ENCODE results near the gene LURAP1L.
A peak's percentile ranks its signal among the peaks of the same experiment; 100 is the strongest.

The LURAP1L gene

GRCh38 chr9:12774861-12775678, at the start of gene LURAP1L:
LURAP1L (plus strand) TSS chr9:12775020; CDS start chr9:12775716, 696 bp downstream.
- peaks cover 4% of the 10 kb centered on the region for H3K4me1 ChIP-seq (ENCODE audit: control insufficient read depth, insufficient read depth, low read length)
- H3K9me3 ChIP-seq (ENCODE audit: control insufficient read depth, low read length) = no peaks in the 10 kb centered on the region
- H3K4me3 ChIP-seq (ENCODE audit: low read length) = peak within 1 kb of the TSS; percentile 83
- no peaks in the 10 kb centered on the region for H3K27me3 ChIP-seq (ENCODE audit: control insufficient read depth, insufficient read depth, low read length)
- peak within 1 kb of the TSS; percentile 82 for H3K9ac ChIP-seq (ENCODE audit: low read length)
- H3K36me3 ChIP-seq (ENCODE audit: control insufficient read depth, insufficient read depth, low read length) = no peaks in the 10 kb centered on the region

- no peak overlapping the region for H3K4me3 ChIP-seq (ENCODE audit: low read length)
- no peaks in the 10 kb centered on the region for H3K9me3 ChIP-seq (ENCODE audit: control insufficient read depth, low read length)
- H3K27me3 ChIP-seq (ENCODE audit: control insufficient read depth, insufficient read depth, low read length) = no peaks in the 10 kb centered on the region
Measured at GRCh38 chr9:12726795-12727194, 48.0 kb upstream of the LURAP1L start.

GRCh38 chr9:12730198-12730597, 44.6 kb upstream of the LURAP1L start:
- H3K36me3 ChIP-seq (ENCODE audit: control insufficient read depth, insufficient read depth, low read length) = no peaks in the 10 kb centered on the region
- H3K4me1 ChIP-seq (ENCODE audit: control insufficient read depth, insufficient read depth, low read length) = no peaks in the 10 kb centered on the region
- H3K9me3 ChIP-seq (ENCODE audit: control insufficient read depth, low read length) = no peaks in the 10 kb centered on the region
- H3K27me3 ChIP-seq (ENCODE audit: control insufficient read depth, insufficient read depth, low read length) = no peaks in the 10 kb centered on the region
- no peak overlapping the region for H3K9ac ChIP-seq (ENCODE audit: low read length)
- no peak overlapping the region for H3K4me3 ChIP-seq (ENCODE audit: low read length)

More at GRCh38 chr9:12726795-12727194, 48.0 kb upstream of the LURAP1L start:
- no peaks in the 10 kb centered on the region for H3K36me3 ChIP-seq (ENCODE audit: control insufficient read depth, insufficient read depth, low read length)
- no peaks in the 10 kb centered on the region for H3K4me1 ChIP-seq (ENCODE audit: control insufficient read depth, insufficient read depth, low read length)
- no peak overlapping the region for H3K9ac ChIP-seq (ENCODE audit: low read length)

- Histone ChIP-seq H3K9ac (ENCODE audit: low read length) (no peak overlapping the region), H3K27me3 (ENCODE audit: control insufficient read depth, insufficient read depth, low read length) (no peaks in the 10 kb centered on the region), H3K4me1 (ENCODE audit: control insufficient read depth, insufficient read depth, low read length) (no peaks in the 10 kb centered on the region), H3K9me3 (ENCODE audit: control insufficient read depth, low read length) (no peaks in the 10 kb centered on the region), H3K4me3 (ENCODE audit: low read length) (no peak overlapping the region), H3K36me3 (ENCODE audit: control insufficient read depth, insufficient read depth, low read length) (no peaks in the 10 kb centered on the region)
Measured at GRCh38 chr9:12730927-12731326, 43.9 kb upstream of the LURAP1L start.

GRCh38 chr9:12732971-12733370, 41.8 kb upstream of the LURAP1L start:
- Histone ChIP-seq H3K4me3 (ENCODE audit: low read length) (no peak overlapping the region), H3K36me3 (ENCODE audit: control insufficient read depth, insufficient read depth, low read length) (no peaks in the 10 kb centered on the region), H3K27me3 (ENCODE audit: control insufficient read depth, insufficient read depth, low read length) (no peaks in the 10 kb centered on the region), H3K4me1 (ENCODE audit: control insufficient read depth, insufficient read depth, low read length) (no peaks in the 10 kb centered on the region), H3K9me3 (ENCODE audit: control insufficient read depth, low read length) (no peaks in the 10 kb centered on the region), H3K9ac (ENCODE audit: low read length) (no peak overlapping the region)

- Histone ChIP-seq H3K36me3 (ENCODE audit: control insufficient read depth, insufficient read depth, low read length) (no peaks in the 10 kb centered on the region), H3K4me1 (ENCODE audit: control insufficient read depth, insufficient read depth, low read length) (no peaks in the 10 kb centered on the region), H3K4me3 (ENCODE audit: low read length) (no peak overlapping the region), H3K27me3 (ENCODE audit: control insufficient read depth, insufficient read depth, low read length) (no peaks in the 10 kb centered on the region), H3K9me3 (ENCODE audit: control insufficient read depth, low read length) (no peaks in the 10 kb centered on the region), H3K9ac (ENCODE audit: low read length) (no peak overlapping the region)
Measured at GRCh38 chr9:12735665-12736064, 39.2 kb upstream of the LURAP1L start.

- Histone ChIP-seq H3K4me3 (ENCODE audit: low read length) (no peak overlapping the region), H3K9me3 (ENCODE audit: control insufficient read depth, low read length) (no peaks in the 10 kb centered on the region), H3K4me1 (ENCODE audit: control insufficient read depth, insufficient read depth, low read length) (no peaks in the 10 kb centered on the region), H3K9ac (ENCODE audit: low read length) (no peak overlapping the region), H3K27me3 (ENCODE audit: control insufficient read depth, insufficient read depth, low read length) (no peaks in the 10 kb centered on the region), H3K36me3 (ENCODE audit: control insufficient read depth, insufficient read depth, low read length) (no peaks in the 10 kb centered on the region)
Measured at GRCh38 chr9:12737871-12738270, 36.9 kb upstream of the LURAP1L start.

- H3K4me3 ChIP-seq (ENCODE audit: low read length) = no peak overlapping the region
- no peaks in the 10 kb centered on the region for H3K27me3 ChIP-seq (ENCODE audit: control insufficient read depth, insufficient read depth, low read length)
- no peaks in the 10 kb centered on the region for H3K4me1 ChIP-seq (ENCODE audit: control insufficient read depth, insufficient read depth, low read length)
- no peaks in the 10 kb centered on the region for H3K36me3 ChIP-seq (ENCODE audit: control insufficient read depth, insufficient read depth, low read length)
- H3K9ac ChIP-seq (ENCODE audit: low read length) = no peak overlapping the region
- no peaks in the 10 kb centered on the region for H3K9me3 ChIP-seq (ENCODE audit: control insufficient read depth, low read length)
Measured at GRCh38 chr9:12739014-12739652, 35.7 kb upstream of the LURAP1L start.

- Histone ChIP-seq H3K36me3 (ENCODE audit: control insufficient read depth, insufficient read depth, low read length) (no peaks in the 10 kb centered on the region), H3K9me3 (ENCODE audit: control insufficient read depth, low read length) (no peaks in the 10 kb centered on the region), H3K27me3 (ENCODE audit: control insufficient read depth, insufficient read depth, low read length) (no peaks in the 10 kb centered on the region), H3K4me1 (ENCODE audit: control insufficient read depth, insufficient read depth, low read length) (no peaks in the 10 kb centered on the region), H3K4me3 (ENCODE audit: low read length) (no peak overlapping the region), H3K9ac (ENCODE audit: low read length) (no peak overlapping the region)
Measured at GRCh38 chr9:12740845-12741244, 34.0 kb upstream of the LURAP1L start.

- H3K27me3 ChIP-seq (ENCODE audit: control insufficient read depth, insufficient read depth, low read length) = no peaks in the 10 kb centered on the region
- no peaks in the 10 kb centered on the region for H3K9me3 ChIP-seq (ENCODE audit: control insufficient read depth, low read length)
- H3K9ac ChIP-seq (ENCODE audit: low read length) = no peak overlapping the region
- no peaks in the 10 kb centered on the region for H3K36me3 ChIP-seq (ENCODE audit: control insufficient read depth, insufficient read depth, low read length)
- H3K4me1 ChIP-seq (ENCODE audit: control insufficient read depth, insufficient read depth, low read length) = no peaks in the 10 kb centered on the region
- no peak overlapping the region for H3K4me3 ChIP-seq (ENCODE audit: low read length)
Measured at GRCh38 chr9:12748016-12748415, 26.8 kb upstream of the LURAP1L start.

GRCh38 chr9:12748954-12749353, 25.9 kb upstream of the LURAP1L start:
- Histone ChIP-seq H3K4me1 (ENCODE audit: control insufficient read depth, insufficient read depth, low read length) (no peaks in the 10 kb centered on the region), H3K36me3 (ENCODE audit: control insufficient read depth, insufficient read depth, low read length) (no peaks in the 10 kb centered on the region), H3K27me3 (ENCODE audit: control insufficient read depth, insufficient read depth, low read length) (no peaks in the 10 kb centered on the region), H3K9ac (ENCODE audit: low read length) (no peak overlapping the region), H3K4me3 (ENCODE audit: low read length) (no peak overlapping the region), H3K9me3 (ENCODE audit: control insufficient read depth, low read length) (no peaks in the 10 kb centered on the region)

GRCh38 chr9:12753931-12754330, 20.9 kb upstream of the LURAP1L start:
- Histone ChIP-seq H3K9me3 (ENCODE audit: control insufficient read depth, low read length) (no peaks in the 10 kb centered on the region), H3K36me3 (ENCODE audit: control insufficient read depth, insufficient read depth, low read length) (no peaks in the 10 kb centered on the region), H3K4me3 (ENCODE audit: low read length) (no peak overlapping the region), H3K4me1 (ENCODE audit: control insufficient read depth, insufficient read depth, low read length) (no peaks in the 10 kb centered on the region), H3K27me3 (ENCODE audit: control insufficient read depth, insufficient read depth, low read length) (no peaks in the 10 kb centered on the region), H3K9ac (ENCODE audit: low read length) (no peak overlapping the region)

All from mucosa of stomach (tissue), 1 donor.